Measurements from ENCODE around the gene ABHD5. TPM values are rescaled to one million over a fixed set of nuclear protein-coding genes. Genes with fewer than 3 reads are reported as not detected.

The ABHD5 gene
- total RNA-seq, 1 experiment from 2014 or later, result 11.3 TPM

DNA sequence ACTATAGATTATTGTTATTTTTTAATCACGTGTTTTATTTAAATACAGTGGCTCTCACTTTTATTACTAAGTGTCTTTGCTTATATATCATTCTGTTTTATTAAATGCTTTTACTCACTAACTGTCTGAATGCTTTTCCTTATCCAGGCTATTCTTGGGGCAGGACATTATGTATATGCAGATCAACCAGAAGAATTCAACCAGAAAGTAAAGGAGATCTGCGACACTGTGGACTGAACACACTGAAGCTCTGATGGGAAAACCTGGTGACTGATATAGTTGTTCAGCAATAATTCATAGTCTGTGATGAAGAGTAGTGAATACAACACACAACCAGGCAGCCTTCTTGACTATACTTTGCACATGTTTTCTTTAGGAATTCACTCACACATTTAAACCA, 27.6 kb downstream of the ABHD5 start:
- Mint-ChIP-seq H3K36me3 (peaks cover 4% of the 10 kb centered on the region), H3K27me3 (ENCODE audit: low read depth) (no peaks in the 10 kb centered on the region), H3K27ac (no peak overlapping the region), H3K9me3 (no peaks in the 10 kb centered on the region), H3K4me3 (no peak overlapping the region), H3K4me1 (no peaks in the 10 kb centered on the region)
- no peak for TF ChIP-seq ZNF232 (CRISPR knock-in tag; IDR thresholded peaks at IDR 0.05)
- no peak for TF ChIP-seq TEAD4 (CRISPR knock-in tag; IDR thresholded peaks at IDR 0.05)
- TF ChIP-seq, protein P1, sequence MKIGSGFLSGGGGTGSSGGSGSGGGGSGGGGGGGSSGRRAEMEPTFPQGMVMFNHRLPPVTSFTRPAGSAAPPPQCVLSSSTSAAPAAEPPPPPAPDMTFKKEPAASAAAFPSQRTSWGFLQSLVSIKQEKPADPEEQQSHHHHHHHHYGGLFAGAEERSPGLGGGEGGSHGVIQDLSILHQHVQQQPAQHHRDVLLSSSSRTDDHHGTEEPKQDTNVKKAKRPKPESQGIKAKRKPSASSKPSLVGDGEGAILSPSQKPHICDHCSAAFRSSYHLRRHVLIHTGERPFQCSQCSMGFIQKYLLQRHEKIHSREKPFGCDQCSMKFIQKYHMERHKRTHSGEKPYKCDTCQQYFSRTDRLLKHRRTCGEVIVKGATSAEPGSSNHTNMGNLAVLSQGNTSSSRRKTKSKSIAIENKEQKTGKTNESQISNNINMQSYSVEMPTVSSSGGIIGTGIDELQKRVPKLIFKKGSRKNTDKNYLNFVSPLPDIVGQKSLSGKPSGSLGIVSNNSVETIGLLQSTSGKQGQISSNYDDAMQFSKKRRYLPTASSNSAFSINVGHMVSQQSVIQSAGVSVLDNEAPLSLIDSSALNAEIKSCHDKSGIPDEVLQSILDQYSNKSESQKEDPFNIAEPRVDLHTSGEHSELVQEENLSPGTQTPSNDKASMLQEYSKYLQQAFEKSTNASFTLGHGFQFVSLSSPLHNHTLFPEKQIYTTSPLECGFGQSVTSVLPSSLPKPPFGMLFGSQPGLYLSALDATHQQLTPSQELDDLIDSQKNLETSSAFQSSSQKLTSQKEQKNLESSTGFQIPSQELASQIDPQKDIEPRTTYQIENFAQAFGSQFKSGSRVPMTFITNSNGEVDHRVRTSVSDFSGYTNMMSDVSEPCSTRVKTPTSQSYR (CRISPR knock-in tag; IDR thresholded peaks at IDR 0.05), result no peak
- TF ChIP-seq FOXP1 (CRISPR knock-in tag; IDR thresholded peaks at IDR 0.05; ENCODE audit: borderline replicate concordance), result no peak
- TF ChIP-seq ZBTB21 (CRISPR knock-in tag; IDR thresholded peaks at IDR 0.05; ENCODE audit: borderline replicate concordance), result no peak
- TF ChIP-seq, protein P2, sequence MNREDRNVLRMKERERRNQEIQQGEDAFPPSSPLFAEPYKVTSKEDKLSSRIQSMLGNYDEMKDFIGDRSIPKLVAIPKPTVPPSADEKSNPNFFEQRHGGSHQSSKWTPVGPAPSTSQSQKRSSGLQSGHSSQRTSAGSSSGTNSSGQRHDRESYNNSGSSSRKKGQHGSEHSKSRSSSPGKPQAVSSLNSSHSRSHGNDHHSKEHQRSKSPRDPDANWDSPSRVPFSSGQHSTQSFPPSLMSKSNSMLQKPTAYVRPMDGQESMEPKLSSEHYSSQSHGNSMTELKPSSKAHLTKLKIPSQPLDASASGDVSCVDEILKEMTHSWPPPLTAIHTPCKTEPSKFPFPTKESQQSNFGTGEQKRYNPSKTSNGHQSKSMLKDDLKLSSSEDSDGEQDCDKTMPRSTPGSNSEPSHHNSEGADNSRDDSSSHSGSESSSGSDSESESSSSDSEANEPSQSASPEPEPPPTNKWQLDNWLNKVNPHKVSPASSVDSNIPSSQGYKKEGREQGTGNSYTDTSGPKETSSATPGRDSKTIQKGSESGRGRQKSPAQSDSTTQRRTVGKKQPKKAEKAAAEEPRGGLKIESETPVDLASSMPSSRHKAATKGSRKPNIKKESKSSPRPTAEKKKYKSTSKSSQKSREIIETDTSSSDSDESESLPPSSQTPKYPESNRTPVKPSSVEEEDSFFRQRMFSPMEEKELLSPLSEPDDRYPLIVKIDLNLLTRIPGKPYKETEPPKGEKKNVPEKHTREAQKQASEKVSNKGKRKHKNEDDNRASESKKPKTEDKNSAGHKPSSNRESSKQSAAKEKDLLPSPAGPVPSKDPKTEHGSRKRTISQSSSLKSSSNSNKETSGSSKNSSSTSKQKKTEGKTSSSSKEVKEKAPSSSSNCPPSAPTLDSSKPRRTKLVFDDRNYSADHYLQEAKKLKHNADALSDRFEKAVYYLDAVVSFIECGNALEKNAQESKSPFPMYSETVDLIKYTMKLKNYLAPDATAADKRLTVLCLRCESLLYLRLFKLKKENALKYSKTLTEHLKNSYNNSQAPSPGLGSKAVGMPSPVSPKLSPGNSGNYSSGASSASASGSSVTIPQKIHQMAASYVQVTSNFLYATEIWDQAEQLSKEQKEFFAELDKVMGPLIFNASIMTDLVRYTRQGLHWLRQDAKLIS (CRISPR knock-in tag; IDR thresholded peaks at IDR 0.05; ENCODE audit: borderline replicate concordance), result no peak
- TF ChIP-seq, protein P3, sequence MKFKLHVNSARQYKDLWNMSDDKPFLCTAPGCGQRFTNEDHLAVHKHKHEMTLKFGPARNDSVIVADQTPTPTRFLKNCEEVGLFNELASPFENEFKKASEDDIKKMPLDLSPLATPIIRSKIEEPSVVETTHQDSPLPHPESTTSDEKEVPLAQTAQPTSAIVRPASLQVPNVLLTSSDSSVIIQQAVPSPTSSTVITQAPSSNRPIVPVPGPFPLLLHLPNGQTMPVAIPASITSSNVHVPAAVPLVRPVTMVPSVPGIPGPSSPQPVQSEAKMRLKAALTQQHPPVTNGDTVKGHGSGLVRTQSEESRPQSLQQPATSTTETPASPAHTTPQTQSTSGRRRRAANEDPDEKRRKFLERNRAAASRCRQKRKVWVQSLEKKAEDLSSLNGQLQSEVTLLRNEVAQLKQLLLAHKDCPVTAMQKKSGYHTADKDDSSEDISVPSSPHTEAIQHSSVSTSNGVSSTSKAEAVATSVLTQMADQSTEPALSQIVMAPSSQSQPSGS (CRISPR knock-in tag; IDR thresholded peaks at IDR 0.05; ENCODE audit: borderline replicate concordance, low read depth), result no peak
- TF ChIP-seq, protein P4, sequence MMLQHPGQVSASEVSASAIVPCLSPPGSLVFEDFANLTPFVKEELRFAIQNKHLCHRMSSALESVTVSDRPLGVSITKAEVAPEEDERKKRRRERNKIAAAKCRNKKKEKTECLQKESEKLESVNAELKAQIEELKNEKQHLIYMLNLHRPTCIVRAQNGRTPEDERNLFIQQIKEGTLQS (CRISPR knock-in tag; conservative IDR thresholded peaks at IDR 0.05), result no peak
- TF ChIP-seq, protein P5, sequence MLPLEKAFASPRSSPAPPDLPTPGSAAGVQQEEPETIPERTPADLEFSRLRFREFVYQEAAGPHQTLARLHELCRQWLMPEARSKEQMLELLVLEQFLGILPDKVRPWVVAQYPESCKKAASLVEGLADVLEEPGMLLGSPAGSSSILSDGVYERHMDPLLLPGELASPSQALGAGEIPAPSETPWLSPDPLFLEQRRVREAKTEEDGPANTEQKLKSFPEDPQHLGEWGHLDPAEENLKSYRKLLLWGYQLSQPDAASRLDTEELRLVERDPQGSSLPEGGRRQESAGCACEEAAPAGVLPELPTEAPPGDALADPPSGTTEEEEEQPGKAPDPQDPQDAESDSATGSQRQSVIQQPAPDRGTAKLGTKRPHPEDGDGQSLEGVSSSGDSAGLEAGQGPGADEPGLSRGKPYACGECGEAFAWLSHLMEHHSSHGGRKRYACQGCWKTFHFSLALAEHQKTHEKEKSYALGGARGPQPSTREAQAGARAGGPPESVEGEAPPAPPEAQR (CRISPR knock-in tag; IDR thresholded peaks at IDR 0.05), result no peak
- TF ChIP-seq, protein P6, sequence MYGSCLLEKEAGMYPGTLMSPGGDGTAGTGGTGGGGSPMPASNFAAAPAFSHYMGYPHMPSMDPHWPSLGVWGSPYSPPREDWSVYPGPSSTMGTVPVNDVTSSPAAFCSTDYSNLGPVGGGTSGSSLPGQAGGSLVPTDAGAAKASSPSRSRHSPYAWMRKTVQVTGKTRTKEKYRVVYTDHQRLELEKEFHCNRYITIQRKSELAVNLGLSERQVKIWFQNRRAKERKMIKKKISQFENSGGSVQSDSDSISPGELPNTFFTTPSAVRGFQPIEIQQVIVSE (CRISPR knock-in tag; IDR thresholded peaks at IDR 0.05; ENCODE audit: borderline replicate concordance), result no peak
- TF ChIP-seq KAT7 (CRISPR knock-in tag; IDR thresholded peaks at IDR 0.05; ENCODE audit: borderline replicate concordance), result no peak
- no peak for TF ChIP-seq SP1 (CRISPR knock-in tag; conservative IDR thresholded peaks at IDR 0.05)
- TF ChIP-seq, protein P7, sequence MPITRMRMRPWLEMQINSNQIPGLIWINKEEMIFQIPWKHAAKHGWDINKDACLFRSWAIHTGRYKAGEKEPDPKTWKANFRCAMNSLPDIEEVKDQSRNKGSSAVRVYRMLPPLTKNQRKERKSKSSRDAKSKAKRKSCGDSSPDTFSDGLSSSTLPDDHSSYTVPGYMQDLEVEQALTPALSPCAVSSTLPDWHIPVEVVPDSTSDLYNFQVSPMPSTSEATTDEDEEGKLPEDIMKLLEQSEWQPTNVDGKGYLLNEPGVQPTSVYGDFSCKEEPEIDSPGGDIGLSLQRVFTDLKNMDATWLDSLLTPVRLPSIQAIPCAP (CRISPR knock-in tag; IDR thresholded peaks at IDR 0.05), result no peak
- TF ChIP-seq ETV6 (CRISPR knock-in tag; IDR thresholded peaks at IDR 0.05), result no peak
- TF ChIP-seq NFATC4 (CRISPR knock-in tag; IDR thresholded peaks at IDR 0.05), result no peak
- POLR2A ChIA-PET, result no interaction called here
- CTCF ChIA-PET, result no interaction called here
- no peak for DNase-seq (ENCODE audit: low spot score)
- no peak for ATAC-seq
